ENCODE results near the gene DHX35.

DHX35 gene, protein sequence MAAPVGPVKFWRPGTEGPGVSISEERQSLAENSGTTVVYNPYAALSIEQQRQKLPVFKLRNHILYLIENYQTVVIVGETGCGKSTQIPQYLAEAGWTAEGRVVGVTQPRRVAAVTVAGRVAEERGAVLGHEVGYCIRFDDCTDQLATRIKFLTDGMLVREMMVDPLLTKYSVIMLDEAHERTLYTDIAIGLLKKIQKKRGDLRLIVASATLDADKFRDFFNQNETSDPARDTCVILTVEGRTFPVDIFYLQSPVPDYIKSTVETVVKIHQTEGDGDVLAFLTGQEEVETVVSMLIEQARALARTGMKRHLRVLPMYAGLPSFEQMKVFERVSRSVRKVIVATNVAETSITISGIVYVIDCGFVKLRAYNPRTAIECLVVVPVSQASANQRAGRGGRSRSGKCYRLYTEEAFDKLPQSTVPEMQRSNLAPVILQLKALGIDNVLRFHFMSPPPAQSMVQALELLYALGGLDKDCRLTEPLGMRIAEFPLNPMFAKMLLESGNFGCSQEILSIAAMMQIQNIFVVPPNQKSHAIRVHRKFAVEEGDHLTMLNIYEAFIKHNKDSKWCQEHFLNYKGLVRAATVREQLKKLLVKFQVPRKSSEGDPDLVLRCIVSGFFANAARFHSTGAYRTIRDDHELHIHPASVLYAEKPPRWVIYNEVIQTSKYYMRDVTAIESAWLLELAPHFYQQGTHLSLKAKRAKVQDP

DNA sequence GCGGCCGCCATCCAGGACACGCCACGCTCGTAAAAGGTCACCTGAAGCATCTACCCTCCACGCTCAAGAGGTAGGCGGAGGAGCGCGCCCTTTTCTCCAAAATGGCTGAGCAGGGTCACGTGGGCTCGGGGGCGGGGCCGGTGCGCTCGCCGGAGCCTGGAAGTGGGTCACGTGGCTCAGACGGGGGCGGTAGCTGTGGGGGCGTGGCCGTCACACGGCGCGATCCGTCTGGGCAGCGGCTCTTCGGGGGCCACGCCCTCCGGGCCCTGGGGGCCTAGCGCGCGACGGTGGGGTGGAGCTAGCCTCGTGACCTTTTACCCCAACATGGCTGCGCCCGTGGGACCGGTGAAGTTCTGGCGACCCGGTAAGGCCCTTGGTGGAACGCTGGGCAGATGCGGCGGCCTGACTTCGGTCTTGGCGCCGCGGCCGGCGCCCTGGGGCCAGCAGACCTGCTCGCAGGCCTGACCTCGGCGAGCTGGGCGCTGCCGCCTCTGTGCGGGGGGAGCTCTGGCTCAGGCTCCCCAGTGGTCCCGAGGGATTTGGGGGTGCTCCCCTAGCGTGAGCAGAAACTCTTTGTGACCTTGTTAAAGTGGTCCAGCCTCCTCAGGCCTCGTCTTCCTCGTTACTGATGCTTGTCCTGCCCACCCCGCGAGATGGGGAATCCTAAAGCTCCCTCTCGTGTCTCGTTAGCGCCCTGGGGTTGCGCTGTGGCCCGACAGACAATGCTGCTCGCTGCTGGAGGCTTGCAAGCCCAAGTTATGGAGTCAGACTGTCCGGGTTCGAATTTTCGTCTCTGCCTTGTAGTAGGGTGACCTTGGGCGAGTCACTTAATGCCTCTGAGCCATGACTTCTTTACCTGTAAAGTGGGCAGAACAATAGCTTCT, at the start of gene DHX35:
DHX35 (plus strand) TSS at position 301 of the 884 bp plus-strand sequence; CDS start at position 325, 24 bp downstream.
- peak; percentile 98 for DNase-seq (ENCODE audit: low spot score)

DNA sequence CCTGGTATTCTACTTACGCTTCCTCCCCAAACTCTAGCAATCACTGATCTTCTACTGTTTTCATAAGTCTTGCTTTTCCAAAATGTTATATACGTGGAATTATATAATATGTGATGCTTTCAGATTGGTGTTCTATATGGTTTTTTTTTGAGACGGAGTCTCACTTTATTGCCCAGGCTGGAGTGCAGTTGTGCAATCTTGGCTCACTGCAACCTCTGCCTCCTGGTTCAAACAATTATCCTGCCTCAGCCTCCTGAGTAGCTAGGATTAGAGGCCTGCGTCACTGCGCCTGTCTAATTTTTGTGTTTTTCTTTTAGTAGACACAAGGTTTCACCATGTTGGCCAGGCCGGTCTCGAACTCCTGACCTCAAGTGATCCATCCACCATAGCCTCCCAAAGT, 46.8 kb upstream of the DHX35 start:
- DNase-seq (ENCODE audit: low spot score) = no peak

DNA sequence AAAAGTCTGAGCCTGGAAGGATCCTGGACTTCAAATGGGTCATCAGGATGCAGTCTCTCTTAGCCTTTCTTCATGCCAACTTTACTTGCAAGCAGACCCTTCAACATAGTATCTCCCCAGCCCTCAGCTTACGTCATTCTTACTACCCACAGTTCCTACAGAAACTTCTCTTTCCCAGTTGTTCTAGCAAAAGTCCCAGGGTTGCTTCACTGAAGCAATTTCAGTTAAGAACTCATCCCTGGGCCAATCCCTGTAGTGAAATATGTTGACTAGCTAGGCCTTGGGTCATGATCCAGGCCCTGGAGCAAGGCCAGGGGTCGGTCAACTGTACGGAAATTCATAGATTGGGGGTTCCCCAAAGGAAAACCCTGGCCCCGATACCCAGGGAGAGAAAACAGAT, 44.5 kb upstream of the DHX35 start:
- DNase-seq (ENCODE audit: low spot score) = no peak

DNA sequence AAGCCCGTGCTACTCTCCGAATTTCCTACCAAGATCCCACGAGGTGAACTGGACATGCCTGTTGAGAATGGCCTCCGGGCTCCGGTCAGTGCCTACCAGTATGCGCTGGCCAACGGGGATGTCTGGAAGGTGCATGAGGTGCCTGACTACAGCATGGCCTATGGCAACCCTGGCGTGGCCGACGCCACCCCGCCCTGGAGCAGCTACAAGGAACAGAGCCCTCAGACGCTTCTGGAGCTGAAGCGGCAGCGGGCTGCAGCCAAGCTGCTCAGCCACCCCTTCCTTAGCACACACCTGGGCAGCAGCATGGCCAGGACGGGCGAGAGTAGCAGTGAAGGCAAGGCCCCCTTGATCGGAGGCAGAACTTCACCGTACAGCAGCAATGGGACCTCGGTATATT, 44.0 kb upstream of the DHX35 start:
- DNase-seq (ENCODE audit: low spot score) = no peak

DNA sequence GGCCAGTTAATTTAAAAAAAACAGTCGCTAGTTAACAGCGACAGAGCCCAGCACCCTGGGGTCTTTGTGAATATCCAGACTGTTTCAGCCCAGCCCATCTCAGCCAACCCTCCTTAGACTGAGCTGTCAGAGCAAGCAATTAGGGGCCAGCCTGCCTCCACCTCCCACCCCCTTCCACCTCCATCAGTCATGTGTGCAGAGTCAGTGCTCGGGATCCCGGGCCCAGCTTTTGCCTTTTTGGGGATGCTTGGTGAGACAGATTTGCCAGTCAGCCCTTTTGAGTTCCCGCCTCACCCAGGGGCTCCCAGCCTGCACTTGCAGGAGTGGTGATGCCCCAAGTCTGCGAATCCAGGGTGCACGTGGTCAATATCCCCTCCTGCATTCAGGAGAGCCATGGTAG, 42.5 kb upstream of the DHX35 start:
- no peak for DNase-seq (ENCODE audit: low spot score)

DNA sequence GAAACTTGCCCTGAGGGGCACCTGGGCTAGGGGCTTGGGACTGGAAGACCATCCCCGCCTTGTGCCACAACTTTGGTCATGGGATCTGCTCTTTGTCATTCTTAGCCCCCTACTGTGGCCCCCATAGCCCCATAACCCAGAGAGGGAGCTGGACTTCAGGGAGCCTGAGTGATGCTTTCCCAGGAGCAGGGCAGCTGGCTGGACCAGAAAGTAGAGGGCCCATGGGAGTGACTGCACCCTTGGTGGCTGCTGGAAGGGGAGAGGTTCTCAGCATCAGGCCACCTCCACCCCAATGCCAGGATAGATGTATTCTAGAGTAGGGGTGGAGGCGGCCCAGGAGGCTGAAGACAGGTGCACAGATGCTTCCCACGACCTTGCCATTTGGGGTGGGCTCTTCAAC, 41.7 kb upstream of the DHX35 start:
- no peak for DNase-seq (ENCODE audit: low spot score)

DNA sequence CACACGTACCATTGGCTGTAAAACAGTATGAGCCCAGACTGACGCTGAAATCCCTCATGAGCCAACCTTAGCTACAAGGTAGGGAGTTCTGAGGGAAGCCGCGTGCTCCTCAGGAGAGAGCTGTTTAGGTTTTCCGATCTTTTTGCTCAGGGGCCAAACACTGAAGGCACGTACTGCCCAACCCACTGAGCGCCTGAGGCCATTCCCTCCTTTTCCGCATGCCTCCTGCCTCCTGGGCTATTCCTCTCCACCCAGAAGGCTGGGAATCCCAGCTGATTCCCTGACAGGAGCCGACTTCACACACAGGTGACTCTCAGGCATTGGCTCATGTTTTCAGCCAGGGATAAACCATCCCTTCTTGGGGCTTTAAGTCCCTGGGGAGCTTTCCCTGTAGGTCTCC, 41.3 kb upstream of the DHX35 start:
- DNase-seq (ENCODE audit: low spot score) = no peak

DNA sequence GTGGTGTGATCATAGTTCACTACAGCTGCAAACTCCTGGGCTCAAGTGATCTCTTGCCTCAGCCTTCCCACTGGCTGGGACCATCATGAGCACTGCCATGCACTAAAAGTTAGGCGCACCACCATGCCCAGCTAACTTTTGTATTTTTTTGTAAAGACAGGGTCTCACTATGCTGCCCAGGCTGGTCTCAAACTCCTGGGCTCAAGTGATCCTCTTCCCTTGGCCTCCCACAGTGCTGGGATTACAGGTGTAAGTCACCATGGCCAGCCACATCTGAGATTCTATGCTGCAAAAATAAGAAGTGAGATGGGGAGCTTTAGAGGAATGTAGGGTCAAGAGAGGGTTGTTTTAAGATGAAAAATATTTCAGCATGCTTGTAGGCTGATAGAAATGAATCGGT, 37.4 kb upstream of the DHX35 start:
- no peak for DNase-seq (ENCODE audit: low spot score)

DNA sequence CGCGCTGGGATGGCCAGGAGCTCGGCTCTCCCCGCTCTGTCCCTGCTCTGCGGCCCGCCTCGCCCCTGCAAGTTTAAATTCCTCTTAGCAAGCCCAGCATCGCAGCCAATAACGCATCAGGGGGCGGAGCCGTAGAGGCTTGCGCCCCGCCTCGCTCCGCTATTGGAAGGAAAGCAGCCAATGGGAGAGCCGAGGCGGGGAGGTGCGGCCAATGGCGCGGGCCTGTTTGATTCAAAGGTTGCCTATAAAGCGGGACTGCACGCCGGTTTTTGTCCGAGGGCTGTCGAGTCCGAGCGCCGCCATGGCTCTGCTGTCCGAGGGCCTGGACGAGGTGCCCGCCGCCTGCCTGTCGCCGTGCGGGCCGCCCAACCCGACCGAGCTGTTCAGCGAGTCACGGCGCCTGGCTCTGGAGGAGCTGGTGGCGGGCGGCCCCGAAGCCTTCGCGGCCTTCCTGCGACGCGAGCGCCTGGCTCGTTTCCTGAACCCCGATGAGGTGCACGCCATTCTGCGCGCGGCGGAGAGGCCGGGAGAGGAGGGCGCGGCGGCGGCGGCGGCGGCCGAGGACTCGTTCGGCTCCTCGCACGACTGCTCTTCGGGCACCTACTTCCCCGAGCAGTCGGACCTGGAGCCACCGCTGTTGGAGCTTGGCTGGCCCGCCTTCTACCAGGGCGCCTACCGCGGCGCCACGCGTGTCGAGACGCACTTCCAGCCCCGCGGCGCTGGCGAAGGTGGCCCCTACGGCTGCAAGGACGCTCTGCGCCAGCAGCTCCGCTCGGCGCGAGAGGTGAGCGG, 35.8 kb upstream of the DHX35 start, which contains the start of gene FAM83D:
FAM83D (plus strand) TSS at position 276 of the 792 bp plus-strand sequence; CDS start at position 302, 26 bp downstream.
- DNase-seq (ENCODE audit: low spot score) = peak; percentile 96

DNA sequence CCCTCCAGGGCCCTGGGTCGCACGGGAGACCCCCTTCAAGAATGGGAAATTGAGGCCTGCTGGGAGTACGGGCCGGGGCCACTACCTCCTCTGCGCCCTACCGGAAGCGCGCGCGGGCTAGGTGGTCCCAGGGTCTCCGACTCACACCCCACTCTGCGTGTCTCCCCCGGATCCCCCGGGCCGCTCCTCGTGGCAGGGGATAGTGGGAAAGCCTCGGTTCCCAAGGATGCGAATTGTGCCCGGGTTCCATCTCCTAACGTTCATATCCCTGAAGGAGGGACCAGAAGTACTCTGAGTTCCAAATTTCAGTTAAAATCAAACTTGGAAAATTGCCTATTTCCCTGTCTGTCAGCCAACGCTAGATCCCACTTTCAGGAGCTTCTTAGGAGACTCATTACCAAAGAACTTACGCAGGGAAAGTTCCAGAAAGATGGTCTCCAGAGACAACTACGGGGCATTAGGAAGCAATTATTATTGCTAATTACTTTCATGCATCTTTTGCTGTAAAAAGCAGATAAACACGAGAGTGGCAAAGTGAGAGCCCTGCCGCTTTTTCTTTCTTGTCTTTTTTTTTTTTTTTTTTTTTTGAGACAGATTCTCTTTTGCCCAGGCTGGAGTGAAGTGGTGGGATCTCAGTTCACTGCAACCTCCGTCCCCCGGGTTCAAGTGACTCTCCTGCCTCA, 35.1 kb upstream of the DHX35 start:
- DNase-seq (ENCODE audit: low spot score) = no peak

DNA sequence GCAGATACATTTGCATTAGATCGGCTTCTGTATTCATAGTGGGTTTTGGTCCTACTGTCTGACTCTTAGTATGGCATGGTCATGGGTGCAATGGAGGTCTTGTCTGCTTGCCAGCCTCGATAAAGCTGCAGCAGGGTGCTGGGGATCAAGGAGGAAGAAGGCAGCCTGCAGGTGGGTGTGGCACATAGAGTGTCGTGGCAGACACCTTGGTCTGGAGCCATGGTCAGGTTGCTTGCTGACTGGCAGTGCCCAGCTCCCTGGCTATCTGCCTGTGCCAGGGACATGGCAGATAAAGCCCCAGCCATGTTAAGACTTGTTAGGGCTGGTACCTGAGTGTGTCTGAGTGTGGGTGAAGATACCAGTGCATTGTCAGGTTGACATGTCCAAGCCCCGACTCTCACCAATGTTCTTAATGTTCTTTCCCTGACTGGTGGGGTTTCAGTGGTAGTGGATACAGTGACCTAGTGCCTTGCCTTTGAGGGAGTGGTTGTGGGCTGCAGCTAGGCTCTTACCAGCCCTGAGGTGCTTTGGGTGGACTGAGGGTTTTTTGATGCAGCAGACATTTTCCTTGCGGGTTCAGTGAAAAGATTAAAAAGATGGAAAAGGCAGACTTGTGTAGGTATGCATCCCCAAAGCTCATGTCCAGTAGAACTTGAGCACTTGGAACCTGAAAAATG, 34.1 kb upstream of the DHX35 start:
- peak; percentile 34 for DNase-seq (ENCODE audit: low spot score)

DNA sequence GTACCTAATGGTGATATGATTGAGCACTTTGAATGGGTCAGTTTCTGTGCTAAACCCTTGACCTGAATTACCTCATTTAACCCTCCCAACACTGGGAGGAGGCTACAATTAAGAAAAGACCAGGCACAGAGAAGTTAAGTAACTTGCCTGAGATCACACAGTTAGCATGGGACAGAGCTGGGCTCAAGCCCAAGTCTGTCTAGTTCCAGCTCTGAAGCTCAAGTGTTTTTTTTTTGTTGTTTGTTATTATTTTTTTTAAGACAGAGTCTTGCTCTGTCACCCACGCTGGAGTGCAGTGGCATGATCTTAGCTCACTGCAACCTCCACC, 31.9 kb upstream of the DHX35 start:
- DNase-seq (ENCODE audit: low spot score) = no peak

DNA sequence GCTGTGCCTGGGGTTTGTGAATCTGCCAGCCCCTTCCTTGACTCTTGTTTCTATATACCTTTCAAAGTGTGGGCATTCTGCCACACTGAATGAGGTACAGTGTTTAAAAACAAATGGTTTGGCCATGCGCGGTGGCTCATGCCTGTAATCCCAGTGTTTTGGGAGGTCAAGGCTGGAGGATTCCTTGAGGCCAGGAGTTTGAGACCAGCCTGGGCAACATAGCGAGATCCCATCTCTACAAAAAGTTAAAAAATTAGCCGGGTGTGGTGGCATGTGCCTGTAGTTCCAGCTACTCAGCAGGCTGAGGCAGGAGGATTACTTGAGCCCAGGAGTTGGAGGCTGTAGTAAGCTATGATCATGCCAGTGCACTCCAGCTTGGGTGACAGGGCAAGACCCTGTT, 30.2 kb upstream of the DHX35 start:
- no peak for DNase-seq (ENCODE audit: low spot score)

DNA sequence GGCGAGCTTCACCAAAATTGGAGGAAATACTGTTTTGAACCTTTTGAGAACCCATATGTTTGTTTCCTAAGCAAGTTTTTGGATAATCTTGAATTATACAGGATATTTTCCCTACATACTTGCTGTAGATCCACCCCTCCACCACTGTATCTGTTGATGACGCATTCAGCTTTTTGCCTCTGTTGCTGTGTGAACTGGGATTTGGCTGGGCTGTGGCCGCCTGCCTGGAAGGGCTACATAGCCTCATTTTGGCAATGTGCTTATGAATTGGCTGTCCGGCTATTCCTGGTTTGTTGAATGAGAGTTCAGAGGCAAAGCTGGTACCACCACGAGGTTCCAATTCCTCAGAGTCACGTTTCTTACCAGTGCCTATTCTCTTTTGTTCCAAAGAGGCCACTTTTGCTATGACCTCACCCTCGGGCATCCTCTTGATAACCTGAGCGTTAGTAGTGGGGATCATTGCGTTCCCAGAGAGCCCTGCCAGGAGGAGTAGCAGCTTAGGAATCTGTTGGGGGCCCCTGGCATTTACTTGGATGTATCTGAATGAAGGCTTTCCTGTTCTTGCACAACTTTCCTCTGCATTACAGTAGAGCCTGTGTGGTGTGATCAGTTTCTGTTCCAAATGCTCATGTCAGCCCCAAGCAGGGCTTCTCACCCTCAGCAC, 29.6 kb upstream of the DHX35 start:
- DNase-seq (ENCODE audit: low spot score) = no peak

DNA sequence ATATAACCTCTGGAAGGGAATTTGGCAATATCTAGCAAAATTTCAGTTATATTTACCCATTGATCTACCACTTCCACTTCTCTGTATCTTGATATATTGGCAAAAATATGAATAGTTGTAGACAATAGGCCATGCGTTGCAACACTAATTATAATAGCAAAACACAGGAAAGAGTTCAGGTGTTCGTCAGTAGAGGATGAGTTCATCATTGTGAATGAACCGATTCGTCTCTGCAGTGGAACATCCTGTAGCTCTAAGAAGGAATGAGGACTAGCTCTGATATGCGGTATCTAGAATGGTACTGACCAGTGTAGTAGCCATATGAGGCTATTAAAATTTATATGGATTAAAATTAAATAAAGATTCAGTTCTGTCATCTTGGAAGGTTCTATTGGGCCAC, 27.6 kb upstream of the DHX35 start:
- DNase-seq (ENCODE audit: low spot score) = no peak

DNA sequence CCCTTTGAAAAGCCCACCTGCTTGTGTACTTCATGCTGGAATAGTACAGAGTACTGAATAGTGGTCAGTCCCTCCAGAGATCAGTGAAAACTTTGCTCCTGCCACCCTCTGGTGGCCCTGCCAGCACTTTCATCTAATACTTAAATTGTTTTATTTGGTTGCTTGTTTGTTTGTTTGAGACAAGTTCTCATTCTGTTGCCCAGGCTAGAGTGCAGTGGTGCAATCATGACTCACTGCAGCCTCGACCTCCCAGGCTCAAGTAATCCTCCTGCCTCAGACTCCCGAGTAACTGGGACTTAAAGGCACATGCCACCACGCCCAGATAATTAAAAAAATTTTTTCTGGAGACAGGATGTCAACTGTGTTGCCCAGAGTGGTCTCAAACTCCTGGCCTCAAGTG, 26.9 kb upstream of the DHX35 start:
- DNase-seq (ENCODE audit: low spot score) = peak; percentile 4

DNA sequence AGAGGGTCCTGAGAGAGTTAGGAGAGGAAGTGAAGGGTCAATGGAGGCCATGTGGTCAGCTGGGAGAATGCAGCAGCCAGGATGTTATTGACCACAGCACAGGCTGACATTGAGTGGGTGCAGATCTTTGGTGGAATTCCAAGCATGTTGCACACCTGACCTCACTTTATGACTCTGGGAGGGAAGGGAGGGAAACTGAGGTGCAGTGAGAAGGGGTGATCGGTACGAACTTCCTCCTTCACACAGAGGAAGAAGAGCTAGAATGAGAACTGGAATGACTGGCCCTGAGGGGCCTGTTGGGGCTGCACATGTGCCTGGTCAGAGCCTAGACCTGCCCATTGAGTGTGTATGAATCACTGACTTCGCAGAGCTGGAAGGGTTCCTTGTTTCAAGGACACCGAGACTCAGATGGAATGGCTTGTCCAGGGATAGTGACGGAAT, 26.2 kb upstream of the DHX35 start:
- no peak for DNase-seq (ENCODE audit: low spot score)

DNA sequence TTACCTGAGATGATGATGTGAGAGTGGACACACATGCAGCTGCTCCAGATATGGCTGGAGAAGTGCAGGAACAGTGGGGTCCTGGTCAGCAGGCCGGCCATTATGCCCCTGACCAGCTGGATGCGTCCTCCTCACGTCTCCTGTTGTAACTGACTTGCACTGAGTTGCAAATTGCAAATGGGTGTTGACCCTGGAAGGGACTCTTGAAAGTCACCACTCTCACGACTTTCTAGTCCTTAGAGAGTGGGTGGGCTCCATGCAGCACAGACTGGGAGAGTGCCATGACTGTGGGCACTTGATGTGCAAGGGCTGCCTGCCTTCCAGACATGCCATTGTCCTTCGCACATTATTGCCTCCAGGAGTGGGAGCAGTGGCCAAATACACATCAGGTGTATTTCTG, 25.1 kb upstream of the DHX35 start:
- no peak for DNase-seq (ENCODE audit: low spot score)

DNA sequence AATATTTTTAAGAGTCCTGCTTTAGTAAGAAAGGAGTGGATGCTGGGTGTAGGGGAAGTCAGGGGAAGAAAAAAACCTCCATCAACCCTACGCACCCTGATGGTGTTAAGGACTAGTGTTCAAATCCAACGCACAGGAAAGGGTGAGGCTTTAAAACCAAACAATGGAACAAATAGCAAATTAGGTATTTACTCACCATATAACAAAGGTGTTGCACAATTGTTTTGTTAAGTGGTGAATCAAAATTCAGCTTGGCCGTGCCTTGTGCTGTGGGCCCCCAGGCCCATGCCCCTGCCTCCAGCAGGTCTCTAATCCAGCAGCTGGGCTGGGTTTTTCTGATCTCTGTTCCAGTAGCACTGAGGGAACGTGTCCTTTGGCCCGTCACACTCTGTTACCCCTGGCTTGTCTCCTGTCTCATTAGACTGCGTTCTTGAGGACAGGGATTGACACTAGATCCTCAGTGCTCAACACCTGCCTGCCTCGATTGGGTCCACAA, 24.1 kb upstream of the DHX35 start:
- no peak for DNase-seq (ENCODE audit: low spot score)

DNA sequence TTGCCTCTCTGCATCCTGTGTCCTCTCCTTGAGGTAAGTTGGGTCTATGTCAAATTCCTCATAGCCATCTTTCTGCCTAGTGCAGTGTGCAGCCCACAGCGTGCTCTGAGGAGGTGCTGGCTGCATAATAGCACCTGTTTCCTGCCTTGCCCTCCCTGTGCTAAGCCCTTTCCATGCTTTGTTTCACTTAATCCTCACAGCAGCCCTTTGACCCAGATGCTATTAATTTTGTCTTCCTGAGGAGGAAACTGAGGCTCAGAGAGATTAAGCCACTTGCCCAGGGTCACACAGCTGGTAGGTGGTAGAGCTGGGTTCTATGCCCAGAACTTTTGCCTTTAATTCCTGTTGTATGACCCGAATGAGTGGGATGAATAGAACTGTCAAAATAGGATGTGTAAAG, 22.5 kb upstream of the DHX35 start:
- no peak for DNase-seq (ENCODE audit: low spot score)

Data from LoVo (cell line).